ENCODE results near the gene SENP5. TPM values are rescaled to one million over a fixed set of nuclear protein-coding genes. Genes with fewer than 3 reads are reported as not detected.
A peak's percentile ranks its signal among the peaks of the same experiment; 100 is the strongest.
"Not testable (repeated sequence)": the region's sequence is repeated elsewhere in the genome, so short reads cannot be mapped to it uniquely, and the experiment has no call there.

The SENP5 gene, protein sequence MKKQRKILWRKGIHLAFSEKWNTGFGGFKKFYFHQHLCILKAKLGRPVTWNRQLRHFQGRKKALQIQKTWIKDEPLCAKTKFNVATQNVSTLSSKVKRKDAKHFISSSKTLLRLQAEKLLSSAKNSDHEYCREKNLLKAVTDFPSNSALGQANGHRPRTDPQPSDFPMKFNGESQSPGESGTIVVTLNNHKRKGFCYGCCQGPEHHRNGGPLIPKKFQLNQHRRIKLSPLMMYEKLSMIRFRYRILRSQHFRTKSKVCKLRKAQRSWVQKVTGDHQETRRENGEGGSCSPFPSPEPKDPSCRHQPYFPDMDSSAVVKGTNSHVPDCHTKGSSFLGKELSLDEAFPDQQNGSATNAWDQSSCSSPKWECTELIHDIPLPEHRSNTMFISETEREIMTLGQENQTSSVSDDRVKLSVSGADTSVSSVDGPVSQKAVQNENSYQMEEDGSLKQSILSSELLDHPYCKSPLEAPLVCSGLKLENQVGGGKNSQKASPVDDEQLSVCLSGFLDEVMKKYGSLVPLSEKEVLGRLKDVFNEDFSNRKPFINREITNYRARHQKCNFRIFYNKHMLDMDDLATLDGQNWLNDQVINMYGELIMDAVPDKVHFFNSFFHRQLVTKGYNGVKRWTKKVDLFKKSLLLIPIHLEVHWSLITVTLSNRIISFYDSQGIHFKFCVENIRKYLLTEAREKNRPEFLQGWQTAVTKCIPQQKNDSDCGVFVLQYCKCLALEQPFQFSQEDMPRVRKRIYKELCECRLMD
- 10 to 100 TPM; 42.4 to 43.2 TPM for total RNA-seq
- polyA plus RNA-seq, result 1 to 10 TPM; 5.4 to 8.2 (median 8.0) TPM
- total RNA-seq, result 92.1 to 123 (median 113) reads per million in 6 experiments

GRCh38 chr3:196867507-196868296, at the start of gene SENP5:
SENP5 (plus strand) TSS chr3:196867920; CDS start chr3:196885182, 17,262 bp downstream.
- ATAC-seq, result peak; percentile 95
- H3K9me3 Mint-ChIP-seq, result no peaks in the 10 kb centered on the region
- peak within 1 kb of the TSS; percentile 82 to 98 (median 95) for H3K4me3 Mint-ChIP-seq
- POLR2A ChIA-PET, result interaction anchor here (0.6 to 3.4 kb wide), 11 partner anchors 9 to 179 kb away, joined by 3 to 55 read pairs (median 4); partner anchors contain the start of genes NCBP2 and PAK2
- peaks cover 6 to 39% (median 29%) of the 10 kb centered on the region in 4 donors for H3K4me1 Mint-ChIP-seq
- H3K36me3 Mint-ChIP-seq, result peaks cover 0 to 9% (median 0%) of the 10 kb centered on the region in 3 donors
- H3K27me3 Mint-ChIP-seq, result no peaks in the 10 kb centered on the region
- peak; percentile 79 to 92 (median 88) for DNase-seq
- H3K27ac Mint-ChIP-seq, result peak within 1 kb of the TSS; percentile 92 to 98 (median 96)

GRCh38 chr3:196821806-196822355, 45.8 kb upstream of the SENP5 start:
- POLR2A ChIA-PET, result no interaction called here
- peaks cover 10 to 89% (median 26%) of the 10 kb centered on the region in 3 donors for H3K36me3 Mint-ChIP-seq
- H3K27ac Mint-ChIP-seq, result no peak overlapping the region

GRCh38 chr3:196829651-196830050, 38.1 kb upstream of the SENP5 start:
- peaks cover 0 to 67% (median 10%) of the 10 kb centered on the region in 3 donors for H3K36me3 Mint-ChIP-seq
- H3K27me3 Mint-ChIP-seq, H3K4me3 Mint-ChIP-seq, DNase-seq, ATAC-seq, H3K9me3 Mint-ChIP-seq, H3K4me1 Mint-ChIP-seq, POLR2A ChIA-PET: not testable (repeated sequence)
- H3K27ac Mint-ChIP-seq, result peak overlapping the region in 4 of 10 donors; percentile 16 to 66 (median 30)

More at GRCh38 chr3:196821806-196822355, 45.8 kb upstream of the SENP5 start:
- no peaks in the 10 kb centered on the region for H3K9me3 Mint-ChIP-seq
- peaks cover 0 to 3% (median 0%) of the 10 kb centered on the region in 4 donors for H3K4me1 Mint-ChIP-seq
- DNase-seq (no peak), ATAC-seq (no peak)
- no peaks in the 10 kb centered on the region for H3K27me3 Mint-ChIP-seq
- no peak overlapping the region for H3K4me3 Mint-ChIP-seq

DNA sequence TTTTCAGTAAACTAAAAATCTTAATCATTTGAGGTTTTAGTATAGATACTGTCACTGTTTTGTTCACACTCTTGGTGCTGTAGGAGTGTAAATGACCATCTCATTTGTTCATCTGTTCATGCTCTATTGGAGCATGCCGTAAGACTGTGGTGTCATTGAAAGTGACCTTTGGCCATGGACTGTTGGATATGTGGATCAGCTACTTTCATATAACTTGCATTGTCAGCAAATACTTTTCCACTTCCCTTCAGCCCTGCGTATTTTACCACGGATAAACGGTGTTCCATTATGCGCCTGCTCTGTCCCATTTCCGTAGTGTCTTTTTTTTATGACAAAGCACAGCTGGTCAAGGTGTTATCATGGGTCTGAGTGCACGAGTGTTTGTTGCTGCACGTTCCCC, 32.6 kb upstream of the SENP5 start:
- Mint-ChIP-seq H3K9me3 (no peaks in the 10 kb centered on the region), H3K27me3 (no peaks in the 10 kb centered on the region), H3K36me3 (peaks cover 0 to 20% (median 0%) of the 10 kb centered on the region in 3 donors), H3K4me1 (peaks cover 0 to 5% (median 1%) of the 10 kb centered on the region in 4 donors), H3K27ac (no peak overlapping the region), H3K4me3 (no peak overlapping the region)
- DNase-seq (no peak), ATAC-seq (no peak)
- POLR2A ChIA-PET, result interaction anchor here (0.6 to 1.0 kb wide), 2 partner anchors 107 to 176 kb away, joined by 3 to 6 read pairs; partner anchors contain the start of gene NCBP2

- not testable (repeated sequence) for H3K4me1 Mint-ChIP-seq, H3K36me3 Mint-ChIP-seq, H3K4me3 Mint-ChIP-seq, DNase-seq, H3K27me3 Mint-ChIP-seq, H3K9me3 Mint-ChIP-seq, ATAC-seq
- peak overlapping the region in 1 of 10 donors; percentile 16 for H3K27ac Mint-ChIP-seq
- POLR2A ChIA-PET, result interaction anchor here (1.4 kb wide), 1 partner anchor 32 kb away, joined by 4 read pairs; the partner anchor contains the start of gene SENP5
Observed at GRCh38 chr3:196836626-196837025, 31.1 kb upstream of the SENP5 start.

DNA sequence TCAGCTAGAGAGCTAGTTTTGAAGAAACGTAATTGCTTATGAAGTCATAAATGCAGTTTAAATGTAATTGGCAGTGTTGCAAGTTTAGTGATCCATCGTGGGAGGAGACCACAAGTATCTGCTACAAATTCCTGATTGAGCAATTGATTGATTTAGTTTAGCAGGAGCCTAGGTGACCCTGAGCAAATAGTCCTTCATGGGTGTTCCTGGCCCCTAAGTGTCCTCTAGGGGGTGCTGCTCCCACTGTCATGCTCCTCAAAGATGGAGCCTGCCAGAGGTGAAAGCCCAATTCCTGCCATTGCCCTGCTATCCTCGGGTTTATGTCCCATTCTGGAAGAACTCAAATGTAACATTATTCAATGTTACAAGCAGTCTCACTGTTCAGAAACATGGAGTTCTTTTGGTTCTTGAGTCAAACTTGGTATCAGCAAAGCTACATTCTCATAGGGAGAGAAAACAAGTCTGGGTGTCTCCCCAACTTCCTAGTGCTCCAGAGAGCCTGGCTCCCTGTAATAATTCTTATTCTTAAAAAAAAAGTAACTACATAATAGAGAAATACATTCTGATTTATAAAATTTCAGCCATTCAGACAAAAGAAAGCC, 29.8 kb upstream of the SENP5 start:
- H3K4me1 Mint-ChIP-seq, result peaks cover 0 to 5% (median 1%) of the 10 kb centered on the region in 4 donors
- H3K27ac Mint-ChIP-seq, result peak overlapping the region in 1 of 10 donors; percentile 43
- no peak overlapping the region for H3K4me3 Mint-ChIP-seq

DNA sequence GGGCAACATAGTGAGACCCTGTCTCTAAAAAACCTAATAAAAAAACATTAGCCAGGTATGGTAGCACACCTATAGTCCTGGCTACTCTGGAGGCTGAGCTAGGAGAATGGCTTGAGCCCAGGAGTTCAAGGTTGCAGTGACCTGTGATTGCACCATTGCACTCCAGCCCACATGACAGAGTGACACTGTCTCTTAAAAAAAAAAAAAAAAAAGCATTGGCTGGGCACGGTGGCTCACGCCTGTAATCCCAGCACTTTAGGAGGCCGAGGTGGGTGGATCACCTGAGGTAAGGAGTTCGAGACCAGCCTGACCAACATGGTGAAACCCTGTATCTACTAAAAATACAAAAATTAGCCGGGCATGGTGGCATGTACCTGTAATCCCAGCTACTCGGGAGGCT, 28.4 kb upstream of the SENP5 start:
- H3K4me3 Mint-ChIP-seq, H3K27ac Mint-ChIP-seq, H3K27me3 Mint-ChIP-seq, DNase-seq, H3K9me3 Mint-ChIP-seq, H3K4me1 Mint-ChIP-seq, ATAC-seq, H3K36me3 Mint-ChIP-seq, POLR2A ChIA-PET: not testable (repeated sequence)

More for the DNA sequence above, 29.8 kb upstream of the SENP5 start:
- POLR2A ChIA-PET, result no interaction called here
- DNase-seq (peak; percentile 42 to 86 (median 65)), ATAC-seq (peak; percentile 87 to 98)
- Mint-ChIP-seq H3K36me3 (no peaks in the 10 kb centered on the region), H3K9me3 (no peaks in the 10 kb centered on the region), H3K27me3 (no peaks in the 10 kb centered on the region)

GRCh38 chr3:196842567-196843434, 24.9 kb upstream of the SENP5 start:
- Mint-ChIP-seq H3K9me3 (no peaks in the 10 kb centered on the region), H3K36me3 (no peaks in the 10 kb centered on the region), H3K27me3 (no peaks in the 10 kb centered on the region), H3K4me1 (peaks cover 0 to 3% (median 0%) of the 10 kb centered on the region in 4 donors), H3K27ac (no peak overlapping the region), H3K4me3 (no peak overlapping the region)
- DNase-seq (no peak), ATAC-seq (no peak)
- POLR2A ChIA-PET, result no interaction called here

DNA sequence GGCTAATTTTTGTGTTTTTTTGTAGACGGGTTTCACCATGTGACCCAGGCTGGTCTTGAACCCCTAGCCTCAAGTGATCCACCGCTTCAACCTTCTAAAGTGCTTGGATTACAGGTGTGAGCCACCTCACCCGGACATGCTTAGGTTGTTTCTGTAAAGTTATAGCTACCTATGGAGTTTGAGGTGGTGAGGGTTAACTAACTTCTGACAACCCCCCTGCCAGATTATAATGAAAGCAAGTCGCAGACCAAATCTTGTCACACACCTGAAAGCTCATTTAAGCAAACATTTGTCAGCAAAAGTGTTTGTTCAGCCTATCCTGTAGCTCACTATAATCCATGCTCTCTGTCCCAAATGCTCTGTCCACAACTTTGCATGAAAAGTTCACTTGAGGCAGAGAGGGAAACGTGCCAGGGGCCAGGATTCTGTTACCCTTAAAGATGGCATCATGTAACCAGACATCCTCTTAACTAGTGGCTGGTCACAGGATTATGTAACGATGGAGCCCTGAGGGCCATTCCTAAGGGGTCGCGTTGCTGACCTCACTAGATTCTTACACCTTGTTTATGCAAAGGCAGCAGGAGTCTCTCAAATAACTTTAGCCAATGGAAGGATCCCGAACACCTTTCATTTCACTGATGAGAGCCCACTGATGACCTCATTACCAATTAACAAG, 24.1 kb upstream of the SENP5 start:
- Mint-ChIP-seq H3K27me3 (peaks cover 0 to 1% (median 0%) of the 10 kb centered on the region in 5 donors), H3K4me1 (no peaks in the 10 kb centered on the region), H3K4me3 (no peak overlapping the region), H3K27ac (no peak overlapping the region), H3K36me3 (no peaks in the 10 kb centered on the region), H3K9me3 (no peaks in the 10 kb centered on the region)
- DNase-seq (no peak), ATAC-seq (no peak)
- POLR2A ChIA-PET, result no interaction called here

DNA sequence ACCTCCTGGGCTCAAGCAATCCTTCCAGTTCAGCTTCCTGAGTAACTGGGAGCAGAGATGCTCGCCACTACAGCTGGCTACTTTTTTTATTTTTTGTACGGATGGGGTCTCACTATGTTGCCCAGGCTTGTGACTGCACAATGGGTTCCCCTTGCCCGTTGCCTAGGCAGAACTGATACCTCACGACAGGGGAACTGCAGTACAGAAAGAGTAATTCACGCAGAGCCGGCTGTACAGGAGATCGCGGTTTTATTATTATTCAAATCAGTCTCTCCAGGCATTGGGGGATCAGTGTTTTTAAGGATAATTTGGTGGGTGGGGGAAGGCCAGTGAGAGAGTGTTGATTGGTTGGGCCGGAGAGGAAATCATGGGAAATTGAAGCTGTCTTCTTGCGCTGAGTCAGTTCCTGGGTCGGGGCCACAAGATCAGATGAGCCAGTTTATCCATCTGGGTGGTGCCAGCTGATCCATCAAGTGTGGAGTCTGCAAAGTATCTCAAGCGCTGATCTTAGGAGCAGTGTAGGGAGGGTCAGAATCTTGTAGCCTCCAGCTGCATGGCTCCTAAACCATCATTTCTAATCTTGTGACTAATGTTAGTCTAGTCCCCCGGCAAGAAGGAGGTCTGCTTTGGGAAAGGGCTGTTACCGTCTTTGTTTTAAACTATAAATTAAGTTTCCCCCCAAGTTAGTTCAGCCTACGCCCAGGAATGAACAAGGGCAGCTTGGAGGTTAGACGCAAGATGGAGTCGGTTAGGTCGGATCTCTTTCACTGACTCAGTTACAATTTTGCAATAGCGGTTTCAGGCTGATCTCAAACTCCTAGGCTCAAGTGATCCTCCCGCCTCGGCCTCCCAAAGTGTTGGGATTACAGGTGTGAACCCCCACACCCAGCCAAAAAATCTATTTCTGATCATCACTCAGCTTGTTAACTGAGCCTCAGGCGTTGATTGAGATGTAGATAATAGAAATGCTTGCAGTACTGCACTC, 23.2 kb upstream of the SENP5 start:
- H3K4me3 Mint-ChIP-seq, ATAC-seq: not testable (repeated sequence)
- POLR2A ChIA-PET, result interaction anchor here (0.7 kb wide), 1 partner anchor 187 kb away, joined by 3 read pairs; no protein-coding TSS in a partner anchor

More for the DNA sequence above, 23.2 kb upstream of the SENP5 start:
- H3K9me3 Mint-ChIP-seq, DNase-seq, H3K4me1 Mint-ChIP-seq, H3K27ac Mint-ChIP-seq, H3K27me3 Mint-ChIP-seq, H3K36me3 Mint-ChIP-seq: not testable (repeated sequence)

Data from naive thymus-derived CD8-positive, alpha-beta T cell (primary cell).